GM21381 (cell line): ENCODE results near the gene MAML1.

ENCODE experiments used
- ATAC-seq: cut with Tn5 transposase; IDR thresholded peaks from one replicate; pipeline ENCODE4 v1.9.1; 2021; ENCODE audit warnings: mild to moderate bottlenecking, moderate library complexity; ENCODE audit not compliant: unreplicated experiment

MAML1 gene

GRCh38 chr5:179819296-179820126 is 86.9 kb downstream of the MAML1 start:
- ATAC-seq: peak; percentile 16

GRCh38 chr5:179820127-179820482 is 87.5 kb downstream of the MAML1 start:
- no peak for ATAC-seq

- ATAC-seq: peak; percentile 38
Measured at GRCh38 chr5:179820483-179821297, 88.1 kb downstream of the MAML1 start, which contains the start of gene SQSTM1. Gene SQSTM1, plus strand, starts transcription at chr5:179820905. Its CDS starts 32 bp downstream, at chr5:179820937.

- ATAC-seq: peak; percentile 43
Measured at GRCh38 chr5:179821298-179822058, 88.9 kb downstream of the MAML1 start.

DNA sequence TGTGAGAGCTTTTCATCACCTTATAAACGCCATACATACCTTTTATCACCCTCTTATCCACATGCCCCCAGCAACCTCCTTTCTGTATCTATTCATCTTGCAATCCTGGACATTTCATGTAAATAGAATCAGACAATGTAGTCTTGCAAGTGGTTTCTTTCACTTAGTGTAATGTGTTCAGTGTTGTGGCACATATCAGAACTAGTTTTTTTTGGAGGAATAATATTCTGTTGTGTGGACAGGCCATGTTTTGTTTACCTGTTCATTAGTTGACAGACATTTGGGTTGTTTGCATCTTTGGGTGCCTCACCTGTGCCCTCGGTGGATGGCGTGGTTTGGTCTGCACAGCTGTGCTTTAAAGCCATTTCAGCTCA is 89.4 kb downstream of the MAML1 start:
- no peak for ATAC-seq

- ATAC-seq: no peak
Measured at GRCh38 chr5:179822444-179822990, 89.9 kb downstream of the MAML1 start.

- ATAC-seq: no peak
Measured at GRCh38 chr5:179823937-179824744, 91.5 kb downstream of the MAML1 start.

DNA sequence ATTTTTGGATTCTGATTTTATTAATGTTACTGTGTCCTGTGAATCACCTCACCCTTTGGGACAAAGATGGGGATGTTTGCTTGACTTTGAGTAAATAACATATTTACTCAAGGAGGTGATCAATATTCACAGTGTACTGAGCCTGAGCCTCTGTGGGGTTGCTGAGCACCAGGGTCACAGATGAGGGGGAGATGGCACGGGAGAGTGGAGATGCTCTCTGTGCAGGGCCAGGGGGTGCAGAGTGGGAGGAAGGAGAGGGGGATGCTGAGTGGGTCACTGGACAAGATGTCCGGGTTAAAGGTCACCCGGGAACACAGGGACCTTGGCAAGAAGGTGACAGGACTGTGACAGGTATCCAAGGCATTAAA is 92.1 kb downstream of the MAML1 start:
- no peak for ATAC-seq

GRCh38 chr5:179825655-179826182 is 93.1 kb downstream of the MAML1 start:
- ATAC-seq: no peak
